Measurements from ENCODE around the gene DGCR2.

GRCh38 chr22:19055801-19056200 is 66.4 kb downstream of the DGCR2 start:
- TF ChIP-seq, protein P1, sequence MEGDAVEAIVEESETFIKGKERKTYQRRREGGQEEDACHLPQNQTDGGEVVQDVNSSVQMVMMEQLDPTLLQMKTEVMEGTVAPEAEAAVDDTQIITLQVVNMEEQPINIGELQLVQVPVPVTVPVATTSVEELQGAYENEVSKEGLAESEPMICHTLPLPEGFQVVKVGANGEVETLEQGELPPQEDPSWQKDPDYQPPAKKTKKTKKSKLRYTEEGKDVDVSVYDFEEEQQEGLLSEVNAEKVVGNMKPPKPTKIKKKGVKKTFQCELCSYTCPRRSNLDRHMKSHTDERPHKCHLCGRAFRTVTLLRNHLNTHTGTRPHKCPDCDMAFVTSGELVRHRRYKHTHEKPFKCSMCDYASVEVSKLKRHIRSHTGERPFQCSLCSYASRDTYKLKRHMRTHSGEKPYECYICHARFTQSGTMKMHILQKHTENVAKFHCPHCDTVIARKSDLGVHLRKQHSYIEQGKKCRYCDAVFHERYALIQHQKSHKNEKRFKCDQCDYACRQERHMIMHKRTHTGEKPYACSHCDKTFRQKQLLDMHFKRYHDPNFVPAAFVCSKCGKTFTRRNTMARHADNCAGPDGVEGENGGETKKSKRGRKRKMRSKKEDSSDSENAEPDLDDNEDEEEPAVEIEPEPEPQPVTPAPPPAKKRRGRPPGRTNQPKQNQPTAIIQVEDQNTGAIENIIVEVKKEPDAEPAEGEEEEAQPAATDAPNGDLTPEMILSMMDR (IDR thresholded peaks at IDR 0.05; ENCODE audit: low read depth, low read length): no peak
- no peak for TF ChIP-seq EZH2phosphoT487 (IDR thresholded peaks at IDR 0.05; ENCODE audit: low read depth)

All from OCI-LY3 (cell line).